Measurements from ENCODE around the gene PRR33.

Gene PRR33

GRCh38 chr11:1847006-1847735 is 44.5 kb downstream of the PRR33 start:
- no peak for DNase-seq (ENCODE audit: low spot score)

GRCh38 chr11:1846453-1846932 is 45.2 kb downstream of the PRR33 start:
- no peak for DNase-seq (ENCODE audit: low spot score)

GRCh38 chr11:1845561-1846452 is 45.9 kb downstream of the PRR33 start:
- DNase-seq (ENCODE audit: low spot score), result peak; percentile 38

DNA sequence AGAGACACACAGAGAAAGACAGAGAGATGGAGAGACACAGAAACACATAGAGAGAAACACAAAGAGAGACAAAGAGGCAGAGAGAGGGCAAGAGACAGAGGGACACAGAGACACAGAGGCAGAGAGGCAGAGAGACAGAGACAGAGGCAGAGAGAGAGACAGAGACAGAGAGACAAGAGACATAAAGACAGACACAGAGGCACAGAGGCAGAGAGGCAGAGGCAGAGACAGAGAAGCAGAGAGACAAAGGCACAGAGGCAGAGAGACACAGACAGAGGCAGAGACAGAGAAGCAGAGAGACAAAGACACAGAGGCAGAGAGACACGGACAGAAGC is 46.6 kb downstream of the PRR33 start:
- no peak for DNase-seq (ENCODE audit: low spot score)

DNA sequence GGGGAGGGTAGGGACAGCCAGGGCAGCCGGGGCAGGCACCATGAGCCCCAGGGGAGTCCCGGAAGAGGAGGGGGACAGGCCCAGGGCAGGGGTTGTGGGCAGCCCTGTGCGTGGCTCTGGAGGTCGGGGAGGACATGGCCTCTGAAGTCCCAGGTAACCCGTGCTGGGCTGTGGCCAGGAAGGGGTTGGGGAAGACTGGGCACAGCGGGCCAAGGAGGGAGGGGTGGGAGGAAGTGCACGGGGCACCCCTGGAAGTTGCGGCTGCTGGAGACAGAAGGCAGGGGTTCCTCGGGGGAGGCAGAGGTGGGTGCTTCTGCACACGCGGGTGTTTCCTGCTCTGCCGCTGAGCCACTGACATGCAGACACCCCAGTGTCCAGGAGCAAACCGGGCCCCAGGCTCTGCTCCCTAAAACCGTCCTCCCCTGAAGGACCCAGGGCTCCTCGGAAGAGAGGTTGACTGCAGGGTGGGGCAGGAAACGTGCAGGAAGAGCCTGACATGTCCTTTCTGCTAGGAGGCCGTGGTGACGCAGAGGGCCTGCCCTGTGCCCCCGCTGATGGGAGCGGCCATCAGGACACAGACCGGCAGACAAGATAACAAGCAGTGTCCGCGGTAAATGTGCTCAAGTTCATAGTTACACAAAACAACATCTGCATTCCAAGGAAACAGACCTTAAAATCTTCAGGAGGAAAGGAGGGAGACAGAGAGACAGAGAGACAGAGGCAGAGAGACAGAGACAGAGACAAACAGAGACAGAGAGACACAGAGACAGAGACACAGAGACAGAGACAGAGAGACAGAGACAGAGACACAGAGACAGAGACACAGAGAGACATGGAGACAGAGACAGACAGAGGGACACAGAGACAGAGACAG is 47.2 kb downstream of the PRR33 start:
- DNase-seq (ENCODE audit: low spot score), result peak; percentile 60

- no peak for DNase-seq (ENCODE audit: low spot score)
Measured at GRCh38 chr11:1843796-1844195, 47.9 kb downstream of the PRR33 start.

DNA sequence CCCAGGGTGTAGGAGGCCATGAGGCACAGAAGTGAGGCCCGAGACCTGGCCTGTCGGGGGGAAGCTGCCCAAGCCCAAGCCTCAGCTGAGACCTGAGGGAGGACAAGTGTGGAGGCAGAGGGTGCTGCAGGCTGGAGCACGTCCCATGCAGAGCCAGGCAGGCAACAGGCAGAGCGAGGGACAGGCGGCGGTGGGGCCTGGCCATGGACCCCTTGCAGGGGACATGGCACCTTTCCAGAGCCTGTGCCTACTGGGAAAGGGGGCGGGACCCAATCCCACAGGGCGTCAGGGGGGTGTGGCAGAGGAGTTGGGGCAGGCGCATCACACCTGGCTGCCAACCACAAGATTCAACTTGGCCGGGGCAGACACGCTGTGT is 48.6 kb downstream of the PRR33 start:
- no peak for DNase-seq (ENCODE audit: low spot score)

- no peak for DNase-seq (ENCODE audit: low spot score)
Measured at GRCh38 chr11:1842149-1843097, 49.3 kb downstream of the PRR33 start.

DNA sequence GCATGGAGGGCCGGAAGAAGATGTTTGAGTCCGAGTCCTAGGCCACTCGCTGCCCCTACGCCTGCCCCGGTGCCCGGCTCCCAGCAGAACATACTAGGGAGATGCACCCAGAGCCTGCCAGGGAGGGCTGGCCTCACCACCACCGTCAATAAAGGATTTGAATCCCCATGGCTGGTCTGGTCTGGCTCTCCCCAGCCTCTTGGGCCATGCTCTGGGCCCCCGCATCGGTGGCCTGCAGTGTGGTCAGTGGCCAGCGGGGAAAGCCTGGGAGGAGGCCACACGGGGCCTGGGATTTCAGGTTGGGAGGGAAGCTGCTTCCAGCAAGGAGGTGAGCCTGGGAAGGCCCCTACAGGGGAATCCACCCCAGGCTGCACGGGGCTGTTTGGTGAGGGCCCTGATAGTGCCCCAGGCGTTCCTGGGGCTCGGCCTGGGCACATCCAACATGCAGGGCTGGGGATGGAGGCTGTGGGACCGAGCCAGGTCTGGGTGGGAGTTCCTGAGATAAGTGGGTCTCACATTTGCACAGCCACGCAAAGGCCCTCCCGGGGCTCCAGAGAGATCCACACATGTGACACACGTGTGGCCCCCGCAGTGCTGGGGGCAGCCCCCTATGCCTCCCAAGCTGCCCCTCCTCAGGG is 50.1 kb downstream of the PRR33 start:
- DNase-seq (ENCODE audit: low spot score), result no peak

- no peak for DNase-seq (ENCODE audit: low spot score)
Measured at GRCh38 chr11:1840780-1841480, 50.8 kb downstream of the PRR33 start.

GRCh38 chr11:1839924-1840779 is 51.5 kb downstream of the PRR33 start:
- DNase-seq (ENCODE audit: low spot score), result no peak

- no peak for DNase-seq (ENCODE audit: low spot score)
Measured at GRCh38 chr11:1839204-1839923, 52.3 kb downstream of the PRR33 start.

DNA sequence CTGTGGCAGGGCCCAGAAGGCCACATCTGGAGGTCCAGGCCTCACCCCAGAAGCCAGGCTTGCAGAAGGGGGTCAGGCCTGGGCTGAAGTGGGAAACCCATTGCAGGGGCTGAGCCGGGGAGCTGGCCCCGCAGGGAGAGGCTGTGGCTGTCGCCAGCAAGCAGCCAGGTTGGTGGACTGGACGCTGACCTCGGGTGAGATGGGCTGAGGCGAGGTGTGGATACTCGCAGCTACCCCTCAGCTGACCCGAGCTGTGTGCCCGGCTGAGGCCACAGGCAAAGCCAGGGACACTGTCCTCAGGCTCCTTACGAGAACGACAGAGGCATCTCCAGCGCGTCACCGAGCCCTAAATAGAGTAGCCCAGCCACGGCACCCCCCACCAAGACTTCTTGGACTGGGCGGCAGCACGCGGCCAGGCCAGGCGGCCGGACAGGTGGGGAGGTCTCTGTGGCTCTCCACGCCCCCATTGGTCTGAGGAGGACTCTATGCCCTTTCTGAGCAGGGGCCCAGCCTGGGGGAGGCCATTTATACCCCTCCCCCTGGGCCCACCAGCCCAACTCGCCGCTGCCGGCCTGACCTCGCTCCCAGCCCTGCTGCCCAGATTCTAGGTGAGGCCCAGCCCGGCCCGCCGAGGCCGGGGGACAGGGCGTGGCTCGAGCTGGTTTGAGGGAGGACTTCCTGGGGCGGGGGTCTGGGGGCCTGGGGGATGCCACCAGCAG is 53.1 kb downstream of the PRR33 start, which contains the start of gene TNNI2:
TNNI2 (plus strand) TSS at position 556 of the 719 bp plus-strand sequence. CDS start 716 bp downstream, outside the sequence.
- DNase-seq (ENCODE audit: low spot score), result no peak

Measured in CD4-positive, alpha-beta T cell treated with Interleukin-2 at 100 ng/mL for 4 hours (primary cell).